A673 (cell line): ENCODE data around the gene RUNX2.

Source experiments
- CTCF ChIP-seq: fragments of 300-800, 200-600 bp; sonication (generic); conservative IDR thresholded peaks from 2 replicates; pipeline ENCODE4 v1.5.1; 2017; ENCODE audit warnings: low read depth, mild to moderate bottlenecking, antibody characterized with exemption, low read length, moderate library complexity, mixed read lengths
- EZH2 ChIP-seq: fragments of 200-600 bp; sonication (generic); IDR thresholded peaks from 2 replicates; pipeline ENCODE4 v1.6.1; 2017; ENCODE audit warnings: borderline replicate concordance, low read depth, mild to moderate bottlenecking, mixed read lengths, antibody characterized with exemption, low read length; ENCODE audit not compliant: poor library complexity, severe bottlenecking

GRCh38 chr6:45562171-45562570 lies 234.0 kb downstream of the RUNX2 start:
- TF ChIP-seq EZH2 (no peak), CTCF (no peak)
